Measurements from ENCODE around the gene CTRB1. TPM values are rescaled to one million over a fixed set of nuclear protein-coding genes. Genes with fewer than 3 reads are reported as not detected.

Gene CTRB1
- total and polyA plus RNA-seq, 2 of the 8 experiments (the other 6 are each of a cell fraction or from before 2014, with no cell fraction given): not detected

GRCh38 chr16:75193265-75193650 is 25.5 kb upstream of the CTRB1 start:
- H4K8ac ChIP-seq (ENCODE audit: extremely low read depth, insufficient read depth, low read length): no peak overlapping the region
- CTCF ChIA-PET (ENCODE audit: partially characterized antibody): interaction anchor here (0.7 kb wide), 1 partner anchor 220 kb away, joined by 5 read pairs; no protein-coding TSS in a partner anchor

More at GRCh38 chr16:75193265-75193650, 25.5 kb upstream of the CTRB1 start:
- Histone ChIP-seq H4K91ac (replicated peaks; ENCODE audit: insufficient read length, low read length) (no peak overlapping the region), H3K9ac (replicated peaks in 1 of 4; ENCODE audit: extremely low read depth in 1 of 4, low read depth in 3 of 4, low read length in 3 of 4) (no peak overlapping the region), H3K56ac (replicated peaks; ENCODE audit: insufficient read length, low read depth, low read length) (no peak overlapping the region), H3K4me1 (replicated peaks in 1 of 4; ENCODE audit: control insufficient read depth in 3 of 4, insufficient read depth in 4 of 4, low read length in 3 of 4) (peaks cover 0 to 2% (median 0%) of the 10 kb centered on the region in 4 experiments; a peak in 3 of 7 replicates), H3K18ac (ENCODE audit: extremely low read depth, low read length) (no peak overlapping the region), H3K4me2 (ENCODE audit: insufficient read depth in 1 of 2, low read depth in 2 of 2, low read length in 2 of 2) (no peak overlapping the region), H3K14ac (ENCODE audit: insufficient read length) (no peak overlapping the region), H2AK5ac (ENCODE audit: low read depth, low read length) (no peak overlapping the region), H2BK15ac (ENCODE audit: low read length) (no peak overlapping the region), H3K23me2 (ENCODE audit: low read depth, low read length) (no peaks in the 10 kb centered on the region), H2BK20ac (ENCODE audit: low read length) (no peak overlapping the region), H4K20me1 (replicated peaks in 1 of 2; ENCODE audit: control insufficient read depth in 1 of 2, insufficient read depth in 2 of 2, low read length in 2 of 2) (no peaks in the 10 kb centered on the region), H2AFZ (ENCODE audit: low read length) (no peak overlapping the region), H2BK120ac (replicated peaks; ENCODE audit: low read depth, low read length) (no peak overlapping the region), H3K79me2 (ENCODE audit: control insufficient read depth in 1 of 2, insufficient read depth in 2 of 2, low read length in 2 of 2) (no peaks in the 10 kb centered on the region), H3K36me3 (ENCODE audit: control insufficient read depth in 2 of 4, insufficient read depth in 4 of 4, low read length in 3 of 4) (no peaks in the 10 kb centered on the region), H3K27me3 (replicated peaks in 1 of 4; ENCODE audit: control insufficient read depth in 3 of 4, extremely low read depth in 1 of 4, insufficient read depth in 3 of 4, low read length in 3 of 4) (no peaks in the 10 kb centered on the region), H2BK12ac (ENCODE audit: low read depth, low read length) (no peak overlapping the region), H3K27ac (ENCODE audit: low read depth, low read length) (no peak overlapping the region), H3K4ac (replicated peaks; ENCODE audit: insufficient read length, low read depth, low read length) (no peak overlapping the region), H3K9me3 (ENCODE audit: insufficient read depth in 2 of 2, low read depth in 1 of 2, low read length in 1 of 2) (no peaks in the 10 kb centered on the region), H3K23ac (ENCODE audit: insufficient read length) (no peak overlapping the region), H3K79me1 (ENCODE audit: low read depth, low read length) (no peaks in the 10 kb centered on the region), H4K5ac (ENCODE audit: insufficient read length, low read depth, low read length) (no peak overlapping the region), H3K4me3 (ENCODE audit: extremely low read depth in 1 of 4, insufficient read depth in 2 of 4, low read depth in 3 of 4, low read length in 4 of 4) (no peak overlapping the region), H2BK5ac (ENCODE audit: low read depth, low read length) (no peak overlapping the region)
- POLR2A ChIA-PET (ENCODE audit: partially characterized antibody): no interaction called here
- no peak for FAIRE-seq
- DNase-seq (ENCODE audit: low read depth in 1 of 2, low spot score in 2 of 2): no peak
- 87% methylated on average over 4 of the region's 4 CpGs; no CpG with 5 or more reads in 1 of the 2 experiments for WGBS, 2 experiments (ENCODE audit: extremely low coverage in 1 of 2, insufficient coverage in 1 of 2, insufficient read length in 1 of 2, insufficient replicate concordance in 2 of 2, low coverage in 1 of 2, low lambda C conversion rate in 2 of 2, missing lambda C conversion rate in 1 of 2)
- TF ChIP-seq NRF1 (IDR thresholded peaks at IDR 0.05; ENCODE audit: low read depth, low read length) (no peak), TAF1 (IDR thresholded peaks at IDR 0.05; ENCODE audit: low read depth, low read length) (no peak), SP4 (IDR thresholded peaks at IDR 0.05; ENCODE audit: low read length) (no peak), SAP30 (IDR thresholded peaks at IDR 0.05; ENCODE audit: insufficient read depth, insufficient replicate concordance, low read length) (no peak), KDM5A (IDR thresholded peaks at IDR 0.05; ENCODE audit: low read length) (no peak), KDM4A (IDR thresholded peaks at IDR 0.05; ENCODE audit: low read depth, low read length, severe bottlenecking) (no peak), SIX5 (IDR thresholded peaks at IDR 0.05; ENCODE audit: low read depth, low read length) (no peak), YY1 (IDR thresholded peaks at IDR 0.05; ENCODE audit: low read depth, low read length) (no peak), GABPA (IDR thresholded peaks at IDR 0.05; ENCODE audit: borderline replicate concordance, insufficient read depth, low read length) (no peak), GTF2F1 (IDR thresholded peaks at IDR 0.05; ENCODE audit: borderline replicate concordance, low read depth, low read length) (no peak)
- TF ChIP-seq, protein P1, sequence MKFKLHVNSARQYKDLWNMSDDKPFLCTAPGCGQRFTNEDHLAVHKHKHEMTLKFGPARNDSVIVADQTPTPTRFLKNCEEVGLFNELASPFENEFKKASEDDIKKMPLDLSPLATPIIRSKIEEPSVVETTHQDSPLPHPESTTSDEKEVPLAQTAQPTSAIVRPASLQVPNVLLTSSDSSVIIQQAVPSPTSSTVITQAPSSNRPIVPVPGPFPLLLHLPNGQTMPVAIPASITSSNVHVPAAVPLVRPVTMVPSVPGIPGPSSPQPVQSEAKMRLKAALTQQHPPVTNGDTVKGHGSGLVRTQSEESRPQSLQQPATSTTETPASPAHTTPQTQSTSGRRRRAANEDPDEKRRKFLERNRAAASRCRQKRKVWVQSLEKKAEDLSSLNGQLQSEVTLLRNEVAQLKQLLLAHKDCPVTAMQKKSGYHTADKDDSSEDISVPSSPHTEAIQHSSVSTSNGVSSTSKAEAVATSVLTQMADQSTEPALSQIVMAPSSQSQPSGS (IDR thresholded peaks at IDR 0.05; ENCODE audit: low read length): no peak
